Activated CD8-positive, alpha-beta T cell treated with anti-CD3 and anti-CD28 coated beads for 36 hours (primary cell): ENCODE data around the gene STH. TPM values are rescaled to one million over a fixed set of nuclear protein-coding genes. Genes with fewer than 3 reads are reported as not detected.
"Not testable (repeated sequence)": the region's sequence is repeated elsewhere in the genome, so short reads cannot be mapped to it uniquely, and the experiment has no call there.

Experiments
- ATAC-seq: fragments of 200-7000 bp; cut with Tn5 transposase; one replicate; pipeline ENCODE4 v1.10.0; 2021; ENCODE audit warnings: mild to moderate bottlenecking, moderate library complexity
- CTCF ChIA-PET: fragments of 350-600 bp; sonication (Branson Sonifier 250); formaldehyde crosslinking; loops from one replicate; lab custom pipeline; 2021; ENCODE audit warnings: antibody characterized with exemption; lab: Charles Lee
- POLR2A ChIA-PET: fragments of 350-600 bp; sonication (Branson Sonifier 250); formaldehyde crosslinking; loops from one replicate; lab custom pipeline; 2021; ENCODE audit warnings: antibody characterized with exemption; lab: Charles Lee
- DNase-seq: peaks from one replicate; pipeline ENCODE4 v3.0.0-alpha.2; 2020
- H3K27ac Mint-ChIP-seq: one replicate; pipeline ENCODE4 v1.8.0; 2021; ENCODE audit warnings: mild to moderate bottlenecking, mixed read lengths
- H3K27me3 Mint-ChIP-seq: one replicate; pipeline ENCODE4 v1.8.0; 2021; ENCODE audit warnings: mixed read lengths
- H3K36me3 Mint-ChIP-seq: one replicate; pipeline ENCODE4 v1.8.0; 2021; ENCODE audit warnings: low read depth, mixed read lengths
- H3K4me1 Mint-ChIP-seq: one replicate; pipeline ENCODE4 v1.8.0; 2021; ENCODE audit warnings: low read depth, mixed read lengths
- H3K4me3 Mint-ChIP-seq: one replicate; pipeline ENCODE4 v1.8.0; 2021; ENCODE audit warnings: mild to moderate bottlenecking, moderate library complexity, mixed read lengths
- H3K9me3 Mint-ChIP-seq: one replicate; pipeline ENCODE4 v1.8.0; 2021; ENCODE audit warnings: mixed read lengths
- intact Hi-C: fragments of 100-400 bp; cut with micrococcal nuclease; formaldehyde crosslinking; loops from one replicate; pipeline ENCODE4 v1.10.0; 2022
- total RNA-seq, 2 experiments: library from RNA; stranded (reverse); gene quantifications; one replicate each; pipeline ENCODE4 v1.2.3, GENCODE V29; 2021
- TF ChIP-seq, protein P1 (sequence below): fragments of 200-600 bp; IDR thresholded peaks from one replicate; pipeline ENCODE4 v1.8.0; 2022; ENCODE audit warnings: antibody characterized with exemption, mild to moderate bottlenecking

STH gene
- total RNA-seq, 2 experiments from 2014 or later = not detected

DNA sequence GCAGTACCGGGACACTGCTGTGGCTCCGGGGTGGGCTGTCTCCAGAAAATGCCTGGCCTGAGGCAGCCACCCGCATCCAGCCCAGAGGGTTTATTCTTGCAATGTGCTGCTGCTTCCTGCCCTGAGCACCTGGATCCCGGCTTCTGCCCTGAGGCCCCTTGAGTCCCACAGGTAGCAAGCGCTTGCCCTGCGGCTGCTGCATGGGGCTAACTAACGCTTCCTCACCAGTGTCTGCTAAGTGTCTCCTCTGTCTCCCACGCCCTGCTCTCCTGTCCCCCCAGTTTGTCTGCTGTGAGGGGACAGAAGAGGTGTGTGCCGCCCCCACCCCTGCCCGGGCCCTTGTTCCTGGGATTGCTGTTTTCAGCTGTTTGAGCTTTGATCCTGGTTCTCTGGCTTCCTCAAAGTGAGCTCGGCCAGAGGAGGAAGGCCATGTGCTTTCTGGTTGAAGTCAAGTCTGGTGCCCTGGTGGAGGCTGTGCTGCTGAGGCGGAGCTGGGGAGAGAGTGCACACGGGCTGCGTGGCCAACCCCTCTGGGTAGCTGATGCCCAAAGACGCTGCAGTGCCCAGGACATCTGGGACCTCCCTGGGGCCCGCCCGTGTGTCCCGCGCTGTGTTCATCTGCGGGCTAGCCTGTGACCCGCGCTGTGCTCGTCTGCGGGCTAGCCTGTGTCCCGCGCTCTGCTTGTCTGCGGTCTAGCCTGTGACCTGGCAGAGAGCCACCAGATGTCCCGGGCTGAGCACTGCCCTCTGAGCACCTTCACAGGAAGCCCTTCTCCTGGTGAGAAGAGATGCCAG, 12.9 kb downstream of the STH start:
- Mint-ChIP-seq H3K36me3 (no peaks in the 10 kb centered on the region), H3K4me3 (no peak overlapping the region), H3K27ac (no peak overlapping the region), H3K4me1 (no peaks in the 10 kb centered on the region), H3K9me3 (no peaks in the 10 kb centered on the region), H3K27me3 (no peaks in the 10 kb centered on the region)
- CTCF ChIA-PET = interaction anchor here (0.7 to 2.5 kb wide), 2 partner anchors 8 to 32 kb away, joined by 3 to 9 read pairs; no protein-coding TSS in a partner anchor
- POLR2A ChIA-PET = no interaction called here
- TF ChIP-seq, protein P1, sequence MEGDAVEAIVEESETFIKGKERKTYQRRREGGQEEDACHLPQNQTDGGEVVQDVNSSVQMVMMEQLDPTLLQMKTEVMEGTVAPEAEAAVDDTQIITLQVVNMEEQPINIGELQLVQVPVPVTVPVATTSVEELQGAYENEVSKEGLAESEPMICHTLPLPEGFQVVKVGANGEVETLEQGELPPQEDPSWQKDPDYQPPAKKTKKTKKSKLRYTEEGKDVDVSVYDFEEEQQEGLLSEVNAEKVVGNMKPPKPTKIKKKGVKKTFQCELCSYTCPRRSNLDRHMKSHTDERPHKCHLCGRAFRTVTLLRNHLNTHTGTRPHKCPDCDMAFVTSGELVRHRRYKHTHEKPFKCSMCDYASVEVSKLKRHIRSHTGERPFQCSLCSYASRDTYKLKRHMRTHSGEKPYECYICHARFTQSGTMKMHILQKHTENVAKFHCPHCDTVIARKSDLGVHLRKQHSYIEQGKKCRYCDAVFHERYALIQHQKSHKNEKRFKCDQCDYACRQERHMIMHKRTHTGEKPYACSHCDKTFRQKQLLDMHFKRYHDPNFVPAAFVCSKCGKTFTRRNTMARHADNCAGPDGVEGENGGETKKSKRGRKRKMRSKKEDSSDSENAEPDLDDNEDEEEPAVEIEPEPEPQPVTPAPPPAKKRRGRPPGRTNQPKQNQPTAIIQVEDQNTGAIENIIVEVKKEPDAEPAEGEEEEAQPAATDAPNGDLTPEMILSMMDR = no peak
- DNase-seq (no peak), ATAC-seq (no peak)
- intact Hi-C loops = no loop called here

DNA sequence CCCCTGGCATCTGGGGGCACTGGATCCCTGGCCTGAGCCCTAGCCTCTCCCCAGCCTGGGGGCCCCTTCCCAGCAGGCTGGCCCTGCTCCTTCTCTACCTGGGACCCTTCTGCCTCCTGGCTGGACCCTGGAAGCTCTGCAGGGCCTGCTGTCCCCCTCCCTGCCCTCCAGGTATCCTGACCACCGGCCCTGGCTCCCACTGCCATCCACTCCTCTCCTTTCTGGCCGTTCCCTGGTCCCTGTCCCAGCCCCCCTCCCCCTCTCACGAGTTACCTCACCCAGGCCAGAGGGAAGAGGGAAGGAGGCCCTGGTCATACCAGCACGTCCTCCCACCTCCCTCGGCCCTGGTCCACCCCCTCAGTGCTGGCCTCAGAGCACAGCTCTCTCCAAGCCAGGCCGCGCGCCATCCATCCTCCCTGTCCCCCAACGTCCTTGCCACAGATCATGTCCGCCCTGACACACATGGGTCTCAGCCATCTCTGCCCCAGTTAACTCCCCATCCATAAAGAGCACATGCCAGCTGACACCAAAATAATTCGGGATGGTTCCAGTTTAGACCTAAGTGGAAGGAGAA, 13.5 kb downstream of the STH start:
- H3K9me3 Mint-ChIP-seq = no peaks in the 10 kb centered on the region
- TF ChIP-seq, protein P1 = no peak
- POLR2A ChIA-PET = no interaction called here
- no peak overlapping the region for H3K27ac Mint-ChIP-seq
- CTCF ChIA-PET = interaction anchor here (2.5 kb wide), 1 partner anchor 9 kb away, joined by 9 read pairs; no protein-coding TSS in a partner anchor
- no peak for ATAC-seq
- DNase-seq = no peak
- H3K4me3 Mint-ChIP-seq = no peak overlapping the region
- H3K4me1 Mint-ChIP-seq = no peaks in the 10 kb centered on the region
- intact Hi-C loops = no loop called here
- H3K27me3 Mint-ChIP-seq = no peaks in the 10 kb centered on the region
- H3K36me3 Mint-ChIP-seq = no peaks in the 10 kb centered on the region

DNA sequence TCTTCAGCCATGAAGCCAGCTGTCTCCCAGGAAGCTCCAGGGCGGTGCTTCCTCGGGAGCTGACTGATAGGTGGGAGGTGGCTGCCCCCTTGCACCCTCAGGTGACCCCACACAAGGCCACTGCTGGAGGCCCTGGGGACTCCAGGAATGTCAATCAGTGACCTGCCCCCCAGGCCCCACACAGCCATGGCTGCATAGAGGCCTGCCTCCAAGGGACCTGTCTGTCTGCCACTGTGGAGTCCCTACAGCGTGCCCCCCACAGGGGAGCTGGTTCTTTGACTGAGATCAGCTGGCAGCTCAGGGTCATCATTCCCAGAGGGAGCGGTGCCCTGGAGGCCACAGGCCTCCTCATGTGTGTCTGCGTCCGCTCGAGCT, 14.1 kb downstream of the STH start:
- POLR2A ChIA-PET = no interaction called here

DNA sequence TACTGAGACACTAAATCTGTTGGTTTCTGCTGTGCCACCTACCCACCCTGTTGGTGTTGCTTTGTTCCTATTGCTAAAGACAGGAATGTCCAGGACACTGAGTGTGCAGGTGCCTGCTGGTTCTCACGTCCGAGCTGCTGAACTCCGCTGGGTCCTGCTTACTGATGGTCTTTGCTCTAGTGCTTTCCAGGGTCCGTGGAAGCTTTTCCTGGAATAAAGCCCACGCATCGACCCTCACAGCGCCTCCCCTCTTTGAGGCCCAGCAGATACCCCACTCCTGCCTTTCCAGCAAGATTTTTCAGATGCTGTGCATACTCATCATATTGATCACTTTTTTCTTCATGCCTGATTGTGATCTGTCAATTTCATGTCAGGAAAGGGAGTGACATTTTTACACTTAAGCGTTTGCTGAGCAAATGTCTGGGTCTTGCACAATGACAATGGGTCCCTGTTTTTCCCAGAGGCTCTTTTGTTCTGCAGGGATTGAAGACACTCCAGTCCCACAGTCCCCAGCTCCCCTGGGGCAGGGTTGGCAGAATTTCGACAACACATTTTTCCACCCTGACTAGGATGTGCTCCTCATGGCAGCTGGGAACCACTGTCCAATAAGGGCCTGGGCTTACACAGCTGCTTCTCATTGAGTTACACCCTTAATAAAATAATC, 14.6 kb downstream of the STH start:
- intact Hi-C loops = no loop called here
- no peak overlapping the region for H3K27ac Mint-ChIP-seq

More for the DNA sequence above, 14.1 kb downstream of the STH start:
- Mint-ChIP-seq H3K4me1 (peaks cover under 1% of the 10 kb centered on the region), H3K9me3 (no peaks in the 10 kb centered on the region), H3K4me3 (no peak overlapping the region), H3K27ac (no peak overlapping the region), H3K27me3 (no peaks in the 10 kb centered on the region), H3K36me3 (no peaks in the 10 kb centered on the region)
- intact Hi-C loops = no loop called here
- CTCF ChIA-PET = interaction anchor here (2.5 kb wide), 1 partner anchor 9 kb away, joined by 9 read pairs; no protein-coding TSS in a partner anchor
- ATAC-seq (no peak), DNase-seq (no peak)
- TF ChIP-seq, protein P1 = no peak

DNA sequence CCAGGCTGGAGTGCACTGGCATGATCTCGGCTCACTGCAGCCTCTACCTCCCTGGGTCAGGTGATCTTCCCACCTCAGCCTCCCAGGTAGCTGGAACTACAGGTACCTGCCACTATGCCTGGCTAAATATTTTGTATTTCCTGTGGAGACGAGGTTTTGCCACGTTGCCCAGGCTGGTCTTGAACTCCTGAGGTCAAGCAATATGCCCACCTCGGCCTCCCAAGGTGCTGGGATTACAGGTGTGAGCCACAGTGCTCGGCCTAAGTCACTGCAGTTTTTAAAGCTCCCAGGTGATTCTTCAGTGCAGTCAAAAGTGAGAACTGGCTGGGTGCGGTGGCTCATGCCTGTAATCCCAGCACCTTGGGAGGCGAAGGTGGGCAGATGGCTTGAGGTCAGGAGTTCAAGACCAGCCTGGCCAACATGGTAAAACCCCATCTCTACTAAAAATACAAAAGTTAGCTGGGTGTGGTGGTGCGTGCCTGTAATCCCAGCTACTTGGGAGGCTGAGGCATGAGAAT, 20.4 kb downstream of the STH start:
- DNase-seq, H3K36me3 Mint-ChIP-seq, H3K9me3 Mint-ChIP-seq, intact Hi-C loops, H3K27me3 Mint-ChIP-seq, ATAC-seq, H3K4me3 Mint-ChIP-seq: not testable (repeated sequence)
- peak overlapping the region; percentile 86 for H3K27ac Mint-ChIP-seq
- POLR2A ChIA-PET = interaction anchor here (0.7 kb wide), 1 partner anchor 144 kb away, joined by 3 read pairs; no protein-coding TSS in a partner anchor
- peaks cover 20% of the 10 kb centered on the region for H3K4me1 Mint-ChIP-seq
- CTCF ChIA-PET = interaction anchor here (1.0 to 1.7 kb wide), 3 partner anchors 12 to 25 kb away, joined by 3 to 12 read pairs (median 3); no protein-coding TSS in a partner anchor

More for the DNA sequence above, 14.6 kb downstream of the STH start:
- TF ChIP-seq, protein P1 = no peak
- Mint-ChIP-seq H3K9me3 (no peaks in the 10 kb centered on the region), H3K4me3 (no peak overlapping the region), H3K4me1 (peaks cover 5% of the 10 kb centered on the region), H3K36me3 (no peaks in the 10 kb centered on the region), H3K27me3 (no peaks in the 10 kb centered on the region)
- POLR2A ChIA-PET = no interaction called here
- no peak for DNase-seq
- CTCF ChIA-PET = interaction anchor here (2.5 kb wide), 1 partner anchor 10 kb away, joined by 9 read pairs; no protein-coding TSS in a partner anchor
- no peak for ATAC-seq
